Coronary artery (tissue), 2 donors: ENCODE data around the gene IL1F10.

Experiments used
- DNase-seq: peaks from one replicate; pipeline ENCODE4 v3.0.0-alpha.2; 2017; ENCODE audit warnings: low spot score
- H3K27ac ChIP-seq, 2 donors: fragments of 200-600 bp; sonication (generic); one replicate each; pipeline ENCODE4 v1.5.1; 2016 to 2019
- H3K4me3 ChIP-seq: fragments of 200-600 bp; sonication (generic); 2 replicates; pipeline ENCODE4 v1.5.1; 2016; ENCODE audit warnings: mild to moderate bottlenecking, moderate library complexity
- CTCF ChIP-seq: fragments of 200-600 bp; sonication (generic); IDR thresholded peaks from one replicate; pipeline ENCODE4 v1.5.1; 2019; ENCODE audit warnings: antibody characterized with exemption

IL1F10 gene

GRCh38 chr2:113032737-113033136, 35.0 kb upstream of the IL1F10 start:
- H3K4me3 ChIP-seq = no peak overlapping the region
- H3K27ac ChIP-seq = no peak overlapping the region
- no peak for TF ChIP-seq CTCF
- DNase-seq = no peak

- Histone ChIP-seq H3K4me3 (no peak overlapping the region), H3K27ac (no peak overlapping the region)
- no peak for TF ChIP-seq CTCF
- DNase-seq = no peak
Observed at GRCh38 chr2:113034016-113034415, 33.8 kb upstream of the IL1F10 start.

- no peak overlapping the region for H3K4me3 ChIP-seq
- no peak for TF ChIP-seq CTCF
- DNase-seq = no peak
- no peak overlapping the region for H3K27ac ChIP-seq
Observed at GRCh38 chr2:113036763-113037162, 31.0 kb upstream of the IL1F10 start.

- H3K4me3 ChIP-seq = no peak overlapping the region
- H3K27ac ChIP-seq = no peak overlapping the region
- TF ChIP-seq CTCF = no peak
- DNase-seq = no peak
Observed at GRCh38 chr2:113038291-113038690, 29.5 kb upstream of the IL1F10 start.

- Histone ChIP-seq H3K27ac (no peak overlapping the region), H3K4me3 (no peak overlapping the region)
- TF ChIP-seq CTCF = no peak
- no peak for DNase-seq
Observed at GRCh38 chr2:113039158-113039557, 28.6 kb upstream of the IL1F10 start.

GRCh38 chr2:113039719-113040118, 28.1 kb upstream of the IL1F10 start:
- no peak for TF ChIP-seq CTCF
- Histone ChIP-seq H3K27ac (no peak overlapping the region), H3K4me3 (no peak overlapping the region)
- no peak for DNase-seq

- H3K27ac ChIP-seq = no peak overlapping the region
- no peak for TF ChIP-seq CTCF
- no peak for DNase-seq
- no peak overlapping the region for H3K4me3 ChIP-seq
Observed at GRCh38 chr2:113041871-113042270, 25.9 kb upstream of the IL1F10 start.
